ENCODE results near the gene TNS1. TPM values are rescaled to one million over a fixed set of nuclear protein-coding genes. Genes with fewer than 3 reads are reported as not detected.
A peak's percentile ranks its signal among the peaks of the same experiment; 100 is the strongest.

The TNS1 gene
- total RNA-seq, 1 donor from 2014 or later, result 0.24 TPM

DNA sequence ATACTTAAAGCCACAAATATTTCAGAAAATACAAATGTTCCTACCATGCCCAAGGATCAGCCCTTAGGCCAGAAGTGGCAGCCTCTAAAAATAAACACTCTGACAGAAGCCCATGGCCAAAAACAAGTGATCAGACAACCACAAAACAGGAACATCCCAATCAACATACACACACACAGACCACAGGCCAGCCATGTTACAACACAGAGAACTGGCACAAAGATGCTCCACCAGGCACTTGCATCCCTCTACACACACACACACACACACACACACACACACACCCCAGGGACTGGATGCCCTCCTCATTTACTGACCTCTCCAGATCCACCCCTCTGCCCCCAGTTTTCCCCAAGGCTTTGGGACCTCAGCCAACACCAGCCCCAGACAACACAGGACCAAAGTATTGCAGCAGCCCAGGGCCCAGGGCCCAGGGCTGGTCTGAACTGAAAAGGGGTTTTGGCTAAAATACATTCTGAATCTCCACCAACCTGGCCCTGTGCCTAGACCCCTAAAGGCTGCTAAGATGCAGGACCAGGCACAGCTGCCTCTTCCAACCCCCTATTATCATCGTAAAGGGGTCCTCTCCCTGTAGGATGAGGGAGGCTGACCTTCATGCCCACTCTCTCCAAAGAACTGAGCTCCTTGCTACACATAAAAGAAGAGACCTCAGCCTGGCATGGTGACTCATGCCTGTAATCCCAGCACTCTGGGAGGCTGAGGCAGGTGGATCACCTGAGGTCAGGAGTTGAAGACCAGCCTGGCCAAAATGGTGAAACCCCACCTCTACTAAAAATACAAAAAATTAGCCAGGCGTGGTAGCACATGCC, 151.4 kb downstream of the TNS1 start:
- H3K27ac ChIP-seq, result no peak overlapping the region
- H3K27me3 ChIP-seq, result peaks cover 44% of the 10 kb centered on the region
- peaks cover 31% of the 10 kb centered on the region for H3K4me1 Mint-ChIP-seq
- no peak overlapping the region for H3K9ac ChIP-seq
- H3K4me3 Mint-ChIP-seq, result no peak overlapping the region
- no peak for TF ChIP-seq EZH2phosphoT487 (IDR thresholded peaks at IDR 0.05)
- H3K9me3 Mint-ChIP-seq, result no peaks in the 10 kb centered on the region
- H3K4me1 ChIP-seq, result peaks cover 9% of the 10 kb centered on the region
- no peaks in the 10 kb centered on the region for H3K9me3 ChIP-seq (ENCODE audit: low read depth)
- H3K79me2 ChIP-seq (ENCODE audit: low read depth), result no peaks in the 10 kb centered on the region
- no peak overlapping the region for H3K4me2 ChIP-seq
- no peaks in the 10 kb centered on the region for H3F3A ChIP-seq (ENCODE audit: low read depth)
- H3K27me3 Mint-ChIP-seq (ENCODE audit: insufficient read depth, low read depth), result peaks cover 12% of the 10 kb centered on the region
- no peak for DNase-seq (ENCODE audit: low spot score)
- no peaks in the 10 kb centered on the region for H3K36me3 Mint-ChIP-seq
- H2AFZ ChIP-seq (replicated peaks), result no peak overlapping the region
- H3K27ac Mint-ChIP-seq, result no peak overlapping the region
- no peaks in the 10 kb centered on the region for H4K20me1 ChIP-seq (ENCODE audit: low read depth)
- H3K4me3 ChIP-seq, result no peak overlapping the region
- H3K36me3 ChIP-seq, result no peaks in the 10 kb centered on the region

DNA sequence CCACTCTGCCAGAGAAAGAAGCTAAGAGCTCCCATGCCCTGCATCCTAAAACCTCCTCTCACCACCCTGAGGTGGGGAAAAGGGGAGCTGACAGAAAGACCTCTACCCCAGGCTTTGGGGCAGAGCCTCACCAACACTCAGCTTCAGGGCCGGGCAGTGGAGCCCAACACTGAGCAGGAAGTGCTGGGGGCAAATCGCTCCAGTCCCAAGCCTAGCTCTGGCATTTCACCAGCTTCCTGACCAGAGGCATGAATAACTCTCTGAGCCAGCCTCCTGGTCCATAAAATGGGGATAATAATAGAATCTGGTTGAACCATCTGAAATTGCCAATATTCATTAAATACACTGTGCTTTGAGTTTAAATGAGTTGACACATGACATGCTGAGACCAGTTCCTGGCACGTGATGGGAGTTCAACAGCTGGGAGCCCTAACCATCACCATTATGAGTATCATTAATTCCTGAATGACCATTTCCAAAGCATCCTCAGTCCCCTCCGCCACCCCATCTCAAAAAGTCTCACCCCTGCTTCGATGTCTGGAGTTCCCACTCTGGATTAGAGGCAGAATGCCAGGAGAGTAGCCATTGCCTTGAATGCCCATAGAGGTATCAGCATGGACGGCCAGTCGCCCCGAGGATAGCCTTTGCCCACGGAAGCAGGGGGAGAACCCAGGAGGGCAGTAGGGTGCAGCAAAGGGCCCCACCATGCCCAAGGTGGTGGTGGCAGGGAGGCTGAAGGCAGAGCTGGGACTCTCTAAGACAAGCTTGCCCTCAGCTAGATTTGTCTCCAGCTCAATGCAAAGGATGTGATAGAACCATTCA, 153.4 kb downstream of the TNS1 start:
- no peaks in the 10 kb centered on the region for H3K9me3 ChIP-seq (ENCODE audit: low read depth)
- H3K27ac ChIP-seq, result no peak overlapping the region
- H3K27me3 ChIP-seq, result peaks cover 41% of the 10 kb centered on the region
- no peaks in the 10 kb centered on the region for H3K36me3 ChIP-seq
- no peak overlapping the region for H2AFZ ChIP-seq (replicated peaks)
- peaks cover 9% of the 10 kb centered on the region for H3K4me1 ChIP-seq
- Mint-ChIP-seq H3K36me3 (no peaks in the 10 kb centered on the region), H3K4me3 (no peak overlapping the region), H3K27me3 (ENCODE audit: insufficient read depth, low read depth) (peaks cover 10% of the 10 kb centered on the region), H3K4me1 (peaks cover 29% of the 10 kb centered on the region), H3K9me3 (no peaks in the 10 kb centered on the region), H3K27ac (peak overlapping the region; percentile 79)
- no peak overlapping the region for H3K4me3 ChIP-seq
- H3K79me2 ChIP-seq (ENCODE audit: low read depth), result no peaks in the 10 kb centered on the region
- DNase-seq (ENCODE audit: low spot score), result no peak
- TF ChIP-seq EZH2 (IDR thresholded peaks at IDR 0.05), result no peak
- H3F3A ChIP-seq (ENCODE audit: low read depth), result no peaks in the 10 kb centered on the region
- H3K4me2 ChIP-seq, result no peak overlapping the region
- no peaks in the 10 kb centered on the region for H4K20me1 ChIP-seq (ENCODE audit: low read depth)
- no peak overlapping the region for H3K9ac ChIP-seq

DNA sequence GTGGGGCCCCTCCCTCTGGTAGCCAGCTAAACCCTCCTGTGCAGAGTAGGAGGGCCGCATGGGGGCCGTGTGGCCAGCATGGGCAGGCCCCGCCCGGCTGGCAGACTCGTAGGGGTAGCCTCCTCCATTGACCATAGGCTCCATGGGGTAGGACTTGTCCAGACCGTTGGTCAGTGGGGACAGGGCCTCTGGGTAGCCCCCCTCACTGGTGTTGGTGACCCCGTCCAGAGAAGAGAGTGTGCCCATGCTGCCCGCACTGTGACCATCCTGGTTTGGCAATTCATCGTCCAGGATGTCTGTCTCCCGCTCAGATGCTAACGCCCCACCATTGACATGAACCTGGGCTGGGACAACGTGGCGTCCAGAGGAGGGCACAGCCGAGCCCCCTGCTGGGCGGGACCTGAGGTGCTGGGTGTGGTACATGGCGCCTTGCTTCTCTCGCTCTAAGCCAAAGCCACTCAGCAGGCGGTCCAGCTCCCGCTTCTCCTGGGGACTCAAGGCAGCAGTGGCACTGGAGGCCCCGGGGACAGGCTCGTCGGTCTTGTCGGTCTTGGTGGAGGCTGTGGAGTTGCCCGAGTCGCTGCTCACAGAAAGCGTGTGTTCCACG, 154.3 kb downstream of the TNS1 start:
- no peak overlapping the region for H2AFZ ChIP-seq (replicated peaks)
- H3K9ac ChIP-seq, result no peak overlapping the region
- Mint-ChIP-seq H3K36me3 (no peaks in the 10 kb centered on the region), H3K9me3 (no peaks in the 10 kb centered on the region), H3K27me3 (ENCODE audit: insufficient read depth, low read depth) (peaks cover 10% of the 10 kb centered on the region), H3K4me3 (no peak overlapping the region), H3K27ac (peak overlapping the region; percentile 79), H3K4me1 (peaks cover 25% of the 10 kb centered on the region)
- H3K4me3 ChIP-seq, result no peak overlapping the region
- H3K36me3 ChIP-seq, result no peaks in the 10 kb centered on the region
- no peak for DNase-seq (ENCODE audit: low spot score)
- H3K27ac ChIP-seq, result no peak overlapping the region
- TF ChIP-seq EZH2 (IDR thresholded peaks at IDR 0.05) (no peak), EZH2phosphoT487 (IDR thresholded peaks at IDR 0.05) (no peak)
- TF ChIP-seq, protein P1, sequence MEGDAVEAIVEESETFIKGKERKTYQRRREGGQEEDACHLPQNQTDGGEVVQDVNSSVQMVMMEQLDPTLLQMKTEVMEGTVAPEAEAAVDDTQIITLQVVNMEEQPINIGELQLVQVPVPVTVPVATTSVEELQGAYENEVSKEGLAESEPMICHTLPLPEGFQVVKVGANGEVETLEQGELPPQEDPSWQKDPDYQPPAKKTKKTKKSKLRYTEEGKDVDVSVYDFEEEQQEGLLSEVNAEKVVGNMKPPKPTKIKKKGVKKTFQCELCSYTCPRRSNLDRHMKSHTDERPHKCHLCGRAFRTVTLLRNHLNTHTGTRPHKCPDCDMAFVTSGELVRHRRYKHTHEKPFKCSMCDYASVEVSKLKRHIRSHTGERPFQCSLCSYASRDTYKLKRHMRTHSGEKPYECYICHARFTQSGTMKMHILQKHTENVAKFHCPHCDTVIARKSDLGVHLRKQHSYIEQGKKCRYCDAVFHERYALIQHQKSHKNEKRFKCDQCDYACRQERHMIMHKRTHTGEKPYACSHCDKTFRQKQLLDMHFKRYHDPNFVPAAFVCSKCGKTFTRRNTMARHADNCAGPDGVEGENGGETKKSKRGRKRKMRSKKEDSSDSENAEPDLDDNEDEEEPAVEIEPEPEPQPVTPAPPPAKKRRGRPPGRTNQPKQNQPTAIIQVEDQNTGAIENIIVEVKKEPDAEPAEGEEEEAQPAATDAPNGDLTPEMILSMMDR (IDR thresholded peaks at IDR 0.05), result no peak
- peaks cover 8% of the 10 kb centered on the region for H3K4me1 ChIP-seq
- no peaks in the 10 kb centered on the region for H3K79me2 ChIP-seq (ENCODE audit: low read depth)
- H3F3A ChIP-seq (ENCODE audit: low read depth), result no peaks in the 10 kb centered on the region
- H3K27me3 ChIP-seq, result peaks cover 42% of the 10 kb centered on the region
- no peaks in the 10 kb centered on the region for H4K20me1 ChIP-seq (ENCODE audit: low read depth)
- H3K9me3 ChIP-seq (ENCODE audit: low read depth), result no peaks in the 10 kb centered on the region
- no peak overlapping the region for H3K4me2 ChIP-seq

DNA sequence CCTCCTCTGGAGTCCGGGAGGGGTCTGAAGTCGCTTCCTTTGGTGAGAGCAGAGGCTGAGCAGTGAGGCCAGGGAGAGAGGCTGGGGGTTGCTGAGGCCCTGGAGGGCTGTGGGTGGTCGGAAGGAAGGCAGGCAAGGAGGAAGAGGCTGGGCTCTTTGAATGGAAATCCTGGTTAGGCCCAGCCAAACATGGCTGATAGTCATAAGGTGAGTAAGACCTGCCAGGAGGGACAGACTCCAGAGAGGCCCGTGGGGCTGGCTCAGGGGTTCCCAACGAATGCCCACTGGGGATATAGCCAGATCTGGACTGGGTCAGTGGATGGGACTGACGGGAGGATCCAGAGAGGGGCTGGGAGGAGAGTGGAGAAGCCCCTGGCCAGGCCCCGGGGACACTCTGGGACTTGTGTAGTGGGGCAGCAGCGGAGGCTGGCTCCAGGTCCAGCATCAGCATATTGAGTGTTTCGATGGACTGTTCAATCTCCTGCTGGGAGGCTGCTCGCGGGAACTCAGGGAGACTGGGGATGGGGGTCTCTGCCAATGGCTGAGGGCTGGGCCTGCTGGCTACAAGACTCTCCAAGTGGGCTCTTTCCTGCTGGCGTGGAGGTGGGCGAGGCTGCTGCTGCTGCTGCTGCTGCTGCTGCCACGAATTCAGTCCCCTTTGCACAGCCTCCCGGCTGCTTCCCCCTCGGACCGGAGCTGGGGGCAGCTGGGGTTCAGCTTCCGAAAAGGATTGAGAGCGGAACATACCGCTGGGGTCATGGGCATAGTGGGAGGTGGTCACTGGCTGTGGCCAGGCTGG, 155.0 kb downstream of the TNS1 start:
- Histone ChIP-seq H3F3A (ENCODE audit: low read depth) (no peaks in the 10 kb centered on the region), H3K27ac (no peak overlapping the region), H3K9ac (no peak overlapping the region), H3K9me3 (ENCODE audit: low read depth) (no peaks in the 10 kb centered on the region), H2AFZ (replicated peaks) (no peak overlapping the region), H3K4me2 (no peak overlapping the region), H3K79me2 (ENCODE audit: low read depth) (no peaks in the 10 kb centered on the region), H3K4me3 (no peak overlapping the region), H3K36me3 (no peaks in the 10 kb centered on the region), H3K4me1 (peaks cover 2% of the 10 kb centered on the region), H4K20me1 (ENCODE audit: low read depth) (no peaks in the 10 kb centered on the region), H3K27me3 (peaks cover 49% of the 10 kb centered on the region)
- TF ChIP-seq EZH2 (IDR thresholded peaks at IDR 0.05), result no peak
- TF ChIP-seq, protein P1 (IDR thresholded peaks at IDR 0.05), result no peak
- no peak for TF ChIP-seq EZH2phosphoT487 (IDR thresholded peaks at IDR 0.05)
- no peak overlapping the region for H3K27ac Mint-ChIP-seq
- DNase-seq (ENCODE audit: low spot score), result no peak
- H3K9me3 Mint-ChIP-seq, result no peaks in the 10 kb centered on the region
- H3K36me3 Mint-ChIP-seq, result no peaks in the 10 kb centered on the region
- H3K4me1 Mint-ChIP-seq, result peaks cover 17% of the 10 kb centered on the region
- no peak overlapping the region for H3K4me3 Mint-ChIP-seq
- H3K27me3 Mint-ChIP-seq (ENCODE audit: insufficient read depth, low read depth), result peaks cover 7% of the 10 kb centered on the region
